Panc1 (cell line): Measurements from ENCODE around the gene LRMDA. TPM values are rescaled to one million over a fixed set of nuclear protein-coding genes. Genes with fewer than 3 reads are reported as not detected.

ENCODE experiments used
- ATAC-seq: fragments of 200-7000 bp; cut with Tn5 transposase; 2 replicates; pipeline ENCODE4 v1.9.1; 2020; ENCODE audit warnings: mild to moderate bottlenecking, moderate library complexity
- BruUV-seq: library from RNA; stranded (reverse); fragments of 400-500 nt; replicated peaks from 2 replicates; lab custom pipeline; 2021; lab: Mats Ljungman, UMichigan
- CTCF ChIA-PET: fragments of 300-600 bp; sonication (Branson Sonifier 250); formaldehyde crosslinking; loops from one replicate; lab custom pipeline; 2022; ENCODE audit warnings: antibody characterized with exemption; lab: Charles Lee
- POLR2A ChIA-PET: fragments of 300-600 bp; sonication (Branson Sonifier 250); formaldehyde crosslinking; loops from one replicate; lab custom pipeline; 2022; ENCODE audit warnings: antibody characterized with exemption; lab: Charles Lee
- DNase-seq: peaks from one replicate; pipeline ENCODE4 v3.0.0-alpha.2; 2010; ENCODE audit warnings: low read depth, low spot score
- H3K27ac ChIP-seq: 2 replicates; pipeline ENCODE4 v1.5.1; 2011; ENCODE audit warnings: mild to moderate bottlenecking, low read length, inconsistent platforms
- H3K27me3 ChIP-seq: fragments of 200-500 bp; sonication (Bioruptor generic); 2 replicates; pipeline ENCODE4 v1.6.0; 2014; ENCODE audit warnings: low read length, inconsistent platforms; ENCODE audit not compliant: control insufficient read depth, insufficient read depth
- H3K36me3 ChIP-seq: fragments of 200-500 bp; sonication (Bioruptor generic); 2 replicates; pipeline ENCODE4 v1.5.1; 2014; ENCODE audit warnings: inconsistent platforms, mild to moderate bottlenecking, low read length, moderate library complexity; ENCODE audit not compliant: control insufficient read depth, insufficient read depth
- H3K4me1 ChIP-seq: 2 replicates; pipeline ENCODE4 v1.5.1; 2011; ENCODE audit warnings: inconsistent platforms, mild to moderate bottlenecking, low read length, moderate library complexity; ENCODE audit not compliant: control insufficient read depth, insufficient read depth
- H3K4me3 ChIP-seq, 2 experiments: 2 replicates each; pipeline ENCODE4 v1.5.1; 2011 to 2012; ENCODE audit warnings: low read depth in 2 of 2, low read length in 2 of 2, mild to moderate bottlenecking in 2 of 2, inconsistent platforms in 1 of 2, moderate library complexity in 1 of 2
- H3K9me3 ChIP-seq: fragments of 200-500 bp; sonication (Bioruptor generic); 2 replicates; pipeline ENCODE4 v1.5.1; 2014; ENCODE audit warnings: low read depth, mild to moderate bottlenecking, inconsistent platforms, low read length, moderate library complexity; ENCODE audit not compliant: control insufficient read depth, insufficient read depth
- POLR2AphosphoS5 ChIP-seq: IDR thresholded peaks from 2 replicates; pipeline ENCODE4 v1.6.1; 2012; ENCODE audit warnings: mild to moderate bottlenecking, low read depth, low read length, moderate library complexity
- SIN3A ChIP-seq: IDR thresholded peaks from 2 replicates; pipeline ENCODE4 v1.6.1; 2012; ENCODE audit warnings: low read depth, mild to moderate bottlenecking, low read length, moderate library complexity, borderline replicate concordance; ENCODE audit not compliant: insufficient read depth
- TCF7L2 ChIP-seq: IDR thresholded peaks from 2 replicates; pipeline ENCODE4 v1.6.1; 2011; ENCODE audit warnings: mild to moderate bottlenecking, low read depth, low read length, inconsistent platforms
- in situ Hi-C: cut with HindIII; loops from 2 replicates; pipeline ENCODE4 v1.10.0; 2016; ENCODE audit warnings: low sequenced_read_pairs, low pct_unique_long_range_greater_than_20kb
- intact Hi-C: fragments of 100-400 bp; cut with micrococcal nuclease; formaldehyde crosslinking; loops from one replicate; pipeline ENCODE4 v1.10.0; 2022; ENCODE audit not compliant: unreplicated experiment
- total RNA-seq: library from RNA; stranded (reverse); gene quantifications from one replicate; pipeline ENCODE4 v1.2.1, GENCODE V29; 2021; ENCODE audit not compliant: unreplicated experiment
- TF ChIP-seq, protein P1 (sequence below): fragments of 450-650 bp; IDR thresholded peaks from 2 replicates; pipeline ENCODE4 v1.5.1; 2017; ENCODE audit warnings: mild to moderate bottlenecking
- TF ChIP-seq, protein P2 (sequence below), 2 experiments: IDR thresholded peaks; 2 replicates each; pipeline ENCODE4 v1.6.1; 2011 to 2012; ENCODE audit warnings: low read depth in 2 of 2, control low read depth in 1 of 2, low read length in 1 of 2, mild to moderate bottlenecking in 1 of 2, moderate library complexity in 1 of 2; ENCODE audit not compliant: insufficient read depth in 1 of 2

The LRMDA gene
- total RNA-seq, 1 experiment from 2014 or later = 1.2 TPM

DNA sequence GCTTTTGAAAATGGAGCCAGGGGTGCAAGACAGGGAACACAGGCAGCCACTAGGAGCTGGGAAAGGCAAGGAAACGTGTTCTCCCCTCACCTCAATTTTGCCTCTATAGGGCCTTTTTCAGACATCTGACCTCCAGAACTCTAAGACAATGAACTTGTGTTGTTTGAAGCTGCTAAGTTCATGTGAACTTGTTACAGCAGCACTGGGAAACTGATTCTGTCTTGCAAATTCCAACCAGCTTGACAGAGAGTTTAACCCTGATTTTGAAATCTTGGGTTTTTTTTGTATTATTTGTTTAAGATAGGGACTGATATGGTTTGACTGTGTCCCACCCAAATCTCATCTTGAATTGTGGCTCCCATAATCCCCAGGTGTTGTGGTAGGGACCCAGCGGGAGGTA lies 852.9 kb downstream of the LRMDA start:
- TF ChIP-seq POLR2AphosphoS5 (no peak), SIN3A (no peak), TCF7L2 (no peak)
- TF ChIP-seq, protein P1, sequence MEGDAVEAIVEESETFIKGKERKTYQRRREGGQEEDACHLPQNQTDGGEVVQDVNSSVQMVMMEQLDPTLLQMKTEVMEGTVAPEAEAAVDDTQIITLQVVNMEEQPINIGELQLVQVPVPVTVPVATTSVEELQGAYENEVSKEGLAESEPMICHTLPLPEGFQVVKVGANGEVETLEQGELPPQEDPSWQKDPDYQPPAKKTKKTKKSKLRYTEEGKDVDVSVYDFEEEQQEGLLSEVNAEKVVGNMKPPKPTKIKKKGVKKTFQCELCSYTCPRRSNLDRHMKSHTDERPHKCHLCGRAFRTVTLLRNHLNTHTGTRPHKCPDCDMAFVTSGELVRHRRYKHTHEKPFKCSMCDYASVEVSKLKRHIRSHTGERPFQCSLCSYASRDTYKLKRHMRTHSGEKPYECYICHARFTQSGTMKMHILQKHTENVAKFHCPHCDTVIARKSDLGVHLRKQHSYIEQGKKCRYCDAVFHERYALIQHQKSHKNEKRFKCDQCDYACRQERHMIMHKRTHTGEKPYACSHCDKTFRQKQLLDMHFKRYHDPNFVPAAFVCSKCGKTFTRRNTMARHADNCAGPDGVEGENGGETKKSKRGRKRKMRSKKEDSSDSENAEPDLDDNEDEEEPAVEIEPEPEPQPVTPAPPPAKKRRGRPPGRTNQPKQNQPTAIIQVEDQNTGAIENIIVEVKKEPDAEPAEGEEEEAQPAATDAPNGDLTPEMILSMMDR = no peak
- TF ChIP-seq, protein P2, sequence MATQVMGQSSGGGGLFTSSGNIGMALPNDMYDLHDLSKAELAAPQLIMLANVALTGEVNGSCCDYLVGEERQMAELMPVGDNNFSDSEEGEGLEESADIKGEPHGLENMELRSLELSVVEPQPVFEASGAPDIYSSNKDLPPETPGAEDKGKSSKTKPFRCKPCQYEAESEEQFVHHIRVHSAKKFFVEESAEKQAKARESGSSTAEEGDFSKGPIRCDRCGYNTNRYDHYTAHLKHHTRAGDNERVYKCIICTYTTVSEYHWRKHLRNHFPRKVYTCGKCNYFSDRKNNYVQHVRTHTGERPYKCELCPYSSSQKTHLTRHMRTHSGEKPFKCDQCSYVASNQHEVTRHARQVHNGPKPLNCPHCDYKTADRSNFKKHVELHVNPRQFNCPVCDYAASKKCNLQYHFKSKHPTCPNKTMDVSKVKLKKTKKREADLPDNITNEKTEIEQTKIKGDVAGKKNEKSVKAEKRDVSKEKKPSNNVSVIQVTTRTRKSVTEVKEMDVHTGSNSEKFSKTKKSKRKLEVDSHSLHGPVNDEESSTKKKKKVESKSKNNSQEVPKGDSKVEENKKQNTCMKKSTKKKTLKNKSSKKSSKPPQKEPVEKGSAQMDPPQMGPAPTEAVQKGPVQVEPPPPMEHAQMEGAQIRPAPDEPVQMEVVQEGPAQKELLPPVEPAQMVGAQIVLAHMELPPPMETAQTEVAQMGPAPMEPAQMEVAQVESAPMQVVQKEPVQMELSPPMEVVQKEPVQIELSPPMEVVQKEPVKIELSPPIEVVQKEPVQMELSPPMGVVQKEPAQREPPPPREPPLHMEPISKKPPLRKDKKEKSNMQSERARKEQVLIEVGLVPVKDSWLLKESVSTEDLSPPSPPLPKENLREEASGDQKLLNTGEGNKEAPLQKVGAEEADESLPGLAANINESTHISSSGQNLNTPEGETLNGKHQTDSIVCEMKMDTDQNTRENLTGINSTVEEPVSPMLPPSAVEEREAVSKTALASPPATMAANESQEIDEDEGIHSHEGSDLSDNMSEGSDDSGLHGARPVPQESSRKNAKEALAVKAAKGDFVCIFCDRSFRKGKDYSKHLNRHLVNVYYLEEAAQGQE (IDR thresholded peaks at IDR 0.05; ENCODE audit: insufficient read depth in 1 of 2, low read depth in 2 of 2, low read length in 1 of 2) = no peak
- no TSS peak for BruUV-seq
- H3K27ac ChIP-seq = no peak overlapping the region
- no peak for DNase-seq
- H3K4me3 ChIP-seq = no peak overlapping the region
- ChIA-PET CTCF (no interaction called here), POLR2A (no interaction called here)
- H3K4me1 ChIP-seq = no peaks in the 10 kb centered on the region
- H3K27me3 ChIP-seq = no peaks in the 10 kb centered on the region
- in situ Hi-C loops (no loop called here), intact Hi-C loops (no loop called here)
- H3K36me3 ChIP-seq = no peaks in the 10 kb centered on the region
- no peak for ATAC-seq
- no peaks in the 10 kb centered on the region for H3K9me3 ChIP-seq

DNA sequence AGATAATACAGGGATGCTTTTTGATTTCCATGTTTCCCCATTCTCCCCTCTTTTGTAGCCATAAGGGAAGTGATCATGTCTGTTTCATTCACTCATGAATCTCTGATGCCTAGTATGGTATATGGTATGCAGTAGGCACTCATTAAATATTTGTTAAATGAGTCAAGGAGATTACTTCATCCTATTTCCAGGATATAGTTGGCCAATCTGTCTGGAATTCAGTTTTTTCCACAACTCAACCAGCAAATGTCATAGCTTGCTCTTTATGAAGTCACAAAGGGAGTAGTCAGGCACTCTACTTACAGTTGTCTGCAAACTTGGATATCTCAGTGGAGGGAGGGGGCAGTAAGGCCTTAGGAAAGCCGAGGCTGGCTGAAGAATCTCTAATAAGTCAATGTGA lies 853.6 kb downstream of the LRMDA start:
- Histone ChIP-seq H3K27ac (no peak overlapping the region), H3K4me1 (no peaks in the 10 kb centered on the region), H3K9me3 (no peaks in the 10 kb centered on the region), H3K27me3 (no peaks in the 10 kb centered on the region), H3K36me3 (no peaks in the 10 kb centered on the region), H3K4me3 (no peak overlapping the region)
- no TSS peak for BruUV-seq
- in situ Hi-C loops = no loop called here
- POLR2A ChIA-PET = no interaction called here
- TF ChIP-seq, protein P2 (IDR thresholded peaks at IDR 0.05; ENCODE audit: insufficient read depth in 1 of 2, low read depth in 2 of 2, low read length in 1 of 2) = no peak
- TF ChIP-seq SIN3A (no peak), TCF7L2 (no peak), POLR2AphosphoS5 (no peak)
- TF ChIP-seq, protein P1 = no peak
- no peak for DNase-seq
- intact Hi-C loops = no loop called here
- CTCF ChIA-PET = no interaction called here
- no peak for ATAC-seq
